Lower leg skin (tissue), 4 donors: ENCODE data around the gene SYNGR3. TPM values are rescaled to one million over a fixed set of nuclear protein-coding genes. Genes with fewer than 3 reads are reported as not detected.
A peak's percentile ranks its signal among the peaks of the same experiment; 100 is the strongest.

ENCODE experiments used
- DNase-seq, 2 donors: peaks; one replicate each; pipeline ENCODE4 v3.0.0-alpha.2; 2019; ENCODE audit warnings: low spot score in 2 of 2
- H3K4me3 ChIP-seq: fragments of 200-600 bp; sonication (generic); 2 replicates; pipeline ENCODE4 v1.5.1; 2017; ENCODE audit warnings: mild to moderate bottlenecking, low read depth; ENCODE audit not compliant: poor library complexity, severe bottlenecking
- POLR2A ChIP-seq, 2 donors: fragments of 450-650 bp; IDR thresholded peaks; one replicate each; pipeline ENCODE4 v1.6.1; 2016 to 2017; ENCODE audit warnings: antibody characterized with exemption in 2 of 2, mild to moderate bottlenecking in 1 of 2, moderate library complexity in 1 of 2
- WGBS, 2 donors: methylation state at CpG; one replicate each; pipeline ENCODE4 v1.1.5; 2018; 5-methylcytosine and 5-hydroxymethylcytosine counted together
- intact Hi-C: fragments of 100-400 bp; cut with DNase I; formaldehyde crosslinking; loops from one replicate; pipeline ENCODE4 v1.15.0; 2023; ENCODE audit warnings: low total_unique reads
- total RNA-seq, 4 donors: library from RNA; depleted of rRNA; stranded (reverse); fragments of >200 nt; gene quantifications; one replicate each; pipeline ENCODE4 v1.1.0, GENCODE V29; 2016
- TF ChIP-seq, protein P1 (sequence below), 3 donors: fragments of 450-650 bp; IDR thresholded peaks; one replicate each; pipeline ENCODE4 v1.5.1; 2016; ENCODE audit warnings: antibody characterized with exemption in 3 of 3, mild to moderate bottlenecking in 3 of 3, moderate library complexity in 2 of 3

SYNGR3 gene
- total RNA-seq, 4 donors from 2014 or later, result 0.72 to 1.1 (median 0.78) TPM; not detected in 1

DNA sequence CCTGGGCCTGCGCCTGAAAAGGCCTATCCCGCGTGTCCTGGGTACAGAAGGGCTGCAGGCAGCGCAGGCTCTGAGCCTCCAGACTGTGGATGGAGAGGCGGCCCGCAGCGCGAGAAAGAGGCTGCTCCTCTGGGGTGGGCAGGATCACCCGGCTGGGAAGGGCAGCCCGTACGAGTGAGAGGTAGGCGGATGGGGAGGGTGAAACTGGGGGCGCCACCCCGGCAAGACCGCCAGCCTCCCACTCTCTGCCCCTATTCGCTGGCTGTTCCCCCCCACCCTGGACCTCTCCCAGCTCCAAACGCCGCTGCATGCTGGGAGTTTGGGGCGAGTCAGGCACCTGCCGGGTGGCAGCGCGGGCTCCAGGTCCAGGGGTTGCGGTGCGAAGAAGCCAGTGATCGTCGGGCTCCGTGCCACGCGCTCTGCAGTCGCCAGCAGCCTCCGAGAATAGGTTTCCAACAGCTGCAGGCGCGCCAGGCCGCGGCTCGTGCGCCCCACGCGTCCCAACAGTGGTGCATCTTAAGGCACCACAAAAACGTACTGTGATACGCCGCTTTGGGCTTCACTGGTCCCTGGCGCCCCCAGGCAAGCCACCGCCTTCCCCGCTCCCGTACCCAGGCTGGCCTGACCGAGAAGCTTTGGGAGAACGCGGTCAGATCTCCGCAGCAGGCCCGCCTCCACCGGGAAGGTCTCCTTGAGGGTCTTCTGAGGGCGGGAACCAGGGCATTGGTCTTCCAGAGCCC, 9.6 kb upstream of the SYNGR3 start:
- TF ChIP-seq, protein P1, sequence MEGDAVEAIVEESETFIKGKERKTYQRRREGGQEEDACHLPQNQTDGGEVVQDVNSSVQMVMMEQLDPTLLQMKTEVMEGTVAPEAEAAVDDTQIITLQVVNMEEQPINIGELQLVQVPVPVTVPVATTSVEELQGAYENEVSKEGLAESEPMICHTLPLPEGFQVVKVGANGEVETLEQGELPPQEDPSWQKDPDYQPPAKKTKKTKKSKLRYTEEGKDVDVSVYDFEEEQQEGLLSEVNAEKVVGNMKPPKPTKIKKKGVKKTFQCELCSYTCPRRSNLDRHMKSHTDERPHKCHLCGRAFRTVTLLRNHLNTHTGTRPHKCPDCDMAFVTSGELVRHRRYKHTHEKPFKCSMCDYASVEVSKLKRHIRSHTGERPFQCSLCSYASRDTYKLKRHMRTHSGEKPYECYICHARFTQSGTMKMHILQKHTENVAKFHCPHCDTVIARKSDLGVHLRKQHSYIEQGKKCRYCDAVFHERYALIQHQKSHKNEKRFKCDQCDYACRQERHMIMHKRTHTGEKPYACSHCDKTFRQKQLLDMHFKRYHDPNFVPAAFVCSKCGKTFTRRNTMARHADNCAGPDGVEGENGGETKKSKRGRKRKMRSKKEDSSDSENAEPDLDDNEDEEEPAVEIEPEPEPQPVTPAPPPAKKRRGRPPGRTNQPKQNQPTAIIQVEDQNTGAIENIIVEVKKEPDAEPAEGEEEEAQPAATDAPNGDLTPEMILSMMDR (IDR thresholded peaks at IDR 0.05), result no peak
- no peak for TF ChIP-seq POLR2A (IDR thresholded peaks at IDR 0.05)
- WGBS, 2 donors, result 3 to 5% methylated on average over 43 to 45 of the region's 53 CpGs
- no peak overlapping the region for H3K4me3 ChIP-seq
- DNase-seq, result no peak
- intact Hi-C loops, result no loop called here

DNA sequence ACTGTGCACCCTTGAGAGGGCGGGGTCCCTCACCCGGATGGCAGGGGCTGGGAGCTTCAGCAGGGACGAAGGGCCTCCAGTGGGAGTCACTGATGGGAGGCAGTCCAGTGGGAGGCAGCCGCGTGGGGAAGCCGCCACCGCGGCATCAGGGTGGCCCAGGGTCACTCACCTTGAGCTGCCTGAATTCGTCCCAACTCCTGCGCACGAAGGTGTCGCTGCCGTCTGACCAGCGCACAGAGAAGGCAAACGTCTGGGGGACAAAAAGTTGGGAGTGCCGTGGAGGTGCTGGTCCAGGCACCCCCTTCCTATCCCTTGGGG, 9.0 kb upstream of the SYNGR3 start:
- intact Hi-C loops, result no loop called here
- no peak overlapping the region for H3K4me3 ChIP-seq
- TF ChIP-seq, protein P1 (IDR thresholded peaks at IDR 0.05), result no peak
- TF ChIP-seq POLR2A (IDR thresholded peaks at IDR 0.05), result no peak
- no peak for DNase-seq
- 20 to 22% methylated on average over 14 to 15 of the region's 16 CpGs for WGBS, 2 donors

DNA sequence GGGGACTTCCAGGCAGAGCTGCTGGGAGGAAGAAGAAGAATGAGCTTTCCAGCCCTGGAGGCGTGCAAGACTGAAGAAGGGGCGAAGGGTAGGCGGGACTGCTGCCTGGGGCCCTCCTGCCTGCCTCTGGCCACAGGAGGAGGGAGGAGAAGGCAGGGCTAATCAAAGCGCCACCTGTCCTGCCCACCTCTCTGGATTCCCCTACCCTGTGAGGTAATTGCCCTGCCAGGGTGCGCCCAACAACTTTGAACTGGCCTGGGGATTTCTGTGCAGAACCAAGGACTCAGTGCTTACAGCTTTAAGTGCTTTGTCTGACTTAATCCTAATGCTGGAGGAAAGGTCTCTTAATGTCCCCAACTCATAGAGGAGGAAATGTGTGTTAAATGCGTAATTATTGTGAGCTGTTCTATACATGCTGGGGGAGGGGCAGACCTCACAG, 8.4 kb upstream of the SYNGR3 start, which contains the start of gene NOXO1:
Gene NOXO1 (minus strand): TSS at position 72 of the 439 bp plus-strand sequence. CDS start 290 bp downstream, outside the sequence.
- intact Hi-C loops, result no loop called here
- WGBS, 2 donors, result 28 to 30% methylated on average over 6 of the region's 6 CpGs
- no peak for DNase-seq
- TF ChIP-seq, protein P1 (IDR thresholded peaks at IDR 0.05), result no peak
- TF ChIP-seq POLR2A (IDR thresholded peaks at IDR 0.05), result no peak
- no peak within 1 kb of the TSS for H3K4me3 ChIP-seq

DNA sequence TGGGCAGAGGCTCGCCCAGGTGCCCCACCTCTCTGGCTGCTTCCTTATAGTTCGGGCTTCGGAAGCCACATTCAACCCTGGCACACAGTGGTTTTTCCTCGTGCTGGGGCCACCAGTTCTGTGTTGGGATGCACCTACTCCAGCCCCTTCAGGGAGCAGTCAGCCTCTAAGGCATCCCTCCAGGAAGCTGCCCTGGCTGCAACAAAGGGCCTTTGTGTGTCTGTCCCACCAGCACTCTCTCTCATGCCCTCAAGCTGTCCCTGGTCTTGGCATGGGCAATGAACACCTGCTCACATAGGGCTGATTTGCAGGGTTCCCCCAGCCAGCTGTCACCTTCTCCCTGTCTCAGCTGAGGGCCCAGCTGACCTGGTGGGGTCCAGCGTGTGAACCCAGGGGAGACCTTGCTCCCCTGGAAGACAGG, 7.7 kb upstream of the SYNGR3 start:
- DNase-seq, result no peak
- WGBS, 2 donors, result 37 to 41% methylated on average over 4 to 5 of the region's 5 CpGs
- intact Hi-C loops, result no loop called here
- H3K4me3 ChIP-seq, result no peak overlapping the region
- TF ChIP-seq POLR2A (IDR thresholded peaks at IDR 0.05), result no peak
- TF ChIP-seq, protein P1 (IDR thresholded peaks at IDR 0.05), result no peak

DNA sequence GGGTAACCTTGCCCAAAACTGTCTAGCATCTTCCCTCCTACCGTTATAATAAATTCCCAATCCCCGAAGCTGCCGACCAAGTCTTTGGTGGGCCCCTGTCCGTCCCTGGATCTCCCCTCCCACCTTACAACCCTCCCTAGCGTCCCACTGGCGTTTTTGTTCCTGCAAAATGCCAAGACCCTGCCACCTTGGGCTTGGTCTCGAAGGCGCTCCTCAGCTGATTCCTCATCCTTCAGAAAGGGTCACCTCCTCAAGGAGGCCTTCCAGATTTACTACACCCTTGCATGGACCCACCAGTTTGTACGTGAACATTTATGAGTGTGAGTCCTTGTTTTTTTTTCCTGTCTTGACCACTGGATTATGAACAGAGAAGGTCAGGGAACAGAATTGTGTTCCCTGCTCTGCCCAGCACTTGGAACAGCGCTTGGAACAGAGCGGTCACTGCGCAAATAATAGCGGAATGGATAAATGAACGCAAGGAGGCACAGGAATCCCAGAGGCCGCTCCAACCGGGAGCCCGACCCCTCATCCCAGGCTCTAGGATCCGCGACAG, 6.7 kb upstream of the SYNGR3 start:
- DNase-seq, result no peak
- H3K4me3 ChIP-seq, result peak overlapping the region; percentile 57
- intact Hi-C loops, result no loop called here
- TF ChIP-seq, protein P1 (IDR thresholded peaks at IDR 0.05), result no peak
- TF ChIP-seq POLR2A (IDR thresholded peaks at IDR 0.05), result no peak
- WGBS, 2 donors, result 26 to 32% methylated on average over 19 of the region's 19 CpGs
